GM12865 (cell line): Measurements from ENCODE around the gene PRRT1B.
A peak's percentile ranks its signal among the peaks of the same experiment; 100 is the strongest.
"Not testable (repeated sequence)": the region's sequence is repeated elsewhere in the genome, so short reads cannot be mapped to it uniquely, and the experiment has no call there.

ENCODE experiments used
- DNase-seq: peaks from one replicate; pipeline ENCODE4 v3.0.0; 2010; ENCODE audit warnings: low read depth
- H3K4me3 ChIP-seq: 2 replicates; pipeline ENCODE4 v1.5.1; 2011; ENCODE audit warnings: mild to moderate bottlenecking, low read depth, low read length, control low read depth
- CTCF ChIP-seq: IDR thresholded peaks from 2 replicates; pipeline ENCODE4 v1.5.1; 2011; ENCODE audit warnings: low read length, control low read depth, low read depth, inconsistent platforms; ENCODE audit not compliant: insufficient read depth; ENCODE audit errors: missing control alignments

Gene PRRT1B

GRCh38 chr9:131502781-131503625 lies 42.3 kb upstream of the PRRT1B start, which contains the start of gene POMT1:
Gene POMT1 (plus strand): TSS chr9:131502918. CDS start chr9:131504219, 1,301 bp downstream.
- TF ChIP-seq CTCF: no peak
- peak; percentile 92 for DNase-seq
- peak within 1 kb of the TSS; percentile 68 for H3K4me3 ChIP-seq

- peak overlapping the region; percentile 68 for H3K4me3 ChIP-seq
- peak; percentile 28 for DNase-seq
- no peak for TF ChIP-seq CTCF
Measured at GRCh38 chr9:131503626-131504465, 41.5 kb upstream of the PRRT1B start.

GRCh38 chr9:131505012-131505411 lies 40.3 kb upstream of the PRRT1B start:
- no peak for DNase-seq
- no peak for TF ChIP-seq CTCF

GRCh38 chr9:131511416-131511815 lies 33.9 kb upstream of the PRRT1B start:
- no peak for DNase-seq
- no peak for TF ChIP-seq CTCF

More at GRCh38 chr9:131505012-131505411, 40.3 kb upstream of the PRRT1B start:
- no peak overlapping the region for H3K4me3 ChIP-seq

GRCh38 chr9:131511880-131512279 lies 33.4 kb upstream of the PRRT1B start:
- no peak overlapping the region for H3K4me3 ChIP-seq
- TF ChIP-seq CTCF: no peak
- DNase-seq: no peak

More at GRCh38 chr9:131511416-131511815, 33.9 kb upstream of the PRRT1B start:
- no peak overlapping the region for H3K4me3 ChIP-seq

- TF ChIP-seq CTCF: no peak
- H3K4me3 ChIP-seq: no peak overlapping the region
- DNase-seq: no peak
Measured at GRCh38 chr9:131513177-131513576, 32.1 kb upstream of the PRRT1B start.

GRCh38 chr9:131515559-131516031 lies 29.7 kb upstream of the PRRT1B start:
- not testable (repeated sequence) for H3K4me3 ChIP-seq, DNase-seq
